HUDEP-2 (cell line): Measurements from ENCODE around the gene ZNF397.

ENCODE experiments used
- DNase-seq, 76 experiments: peaks; one replicate each; lab custom pipeline; 2025; ENCODE audit not compliant: unreplicated experiment in 76 of 76; lab: John Stamatoyannopoulos, UW

The ZNF397 gene

GRCh38 chr18:35245719-35246317 lies 5.0 kb downstream of the ZNF397 start:
- no peak for DNase-seq

GRCh38 chr18:35246831-35247230 lies 6.0 kb downstream of the ZNF397 start:
- DNase-seq = no peak

- DNase-seq = no peak
These were observed 6.8 kb downstream of the ZNF397 start for GRCh38 chr18:35247412-35248249.

- no peak for DNase-seq
These were observed 7.6 kb downstream of the ZNF397 start for GRCh38 chr18:35248429-35248828.

- no peak for DNase-seq
These were observed 11.6 kb downstream of the ZNF397 start for GRCh38 chr18:35252466-35252865.

GRCh38 chr18:35253655-35254287 lies 12.9 kb downstream of the ZNF397 start:
- DNase-seq = no peak

- no peak for DNase-seq
These were observed 16.1 kb downstream of the ZNF397 start for GRCh38 chr18:35256947-35257346.

- no peak for DNase-seq
These were observed 23.6 kb downstream of the ZNF397 start for GRCh38 chr18:35264409-35264808.

- peak in 54 of 76 experiments; percentile 1 to 83 (median 55) for DNase-seq
These were observed 26.4 kb downstream of the ZNF397 start for GRCh38 chr18:35267161-35267651.

GRCh38 chr18:35267809-35268208 lies 27.0 kb downstream of the ZNF397 start:
- DNase-seq = no peak

- no peak for DNase-seq
These were observed 28.0 kb downstream of the ZNF397 start for GRCh38 chr18:35268821-35269220.

GRCh38 chr18:35271656-35272055 lies 30.8 kb downstream of the ZNF397 start:
- no peak for DNase-seq

- no peak for DNase-seq
These were observed 35.4 kb downstream of the ZNF397 start for GRCh38 chr18:35276267-35276666.

- DNase-seq = no peak
These were observed 36.8 kb downstream of the ZNF397 start for GRCh38 chr18:35277633-35278032.

- DNase-seq = no peak
These were observed 37.3 kb downstream of the ZNF397 start for GRCh38 chr18:35278085-35278484.

GRCh38 chr18:35278969-35279368 lies 38.1 kb downstream of the ZNF397 start:
- DNase-seq = no peak

GRCh38 chr18:35282353-35282752 lies 41.5 kb downstream of the ZNF397 start:
- DNase-seq = no peak

GRCh38 chr18:35283923-35284794 lies 43.3 kb downstream of the ZNF397 start:
- no peak for DNase-seq

- DNase-seq = no peak
These were observed 44.0 kb downstream of the ZNF397 start for GRCh38 chr18:35284841-35285240.

- no peak for DNase-seq
These were observed 48.5 kb downstream of the ZNF397 start for GRCh38 chr18:35289293-35289692.

- peak in 4 of 76 experiments; percentile 31 to 56 (median 38) for DNase-seq
These were observed 48.9 kb downstream of the ZNF397 start for GRCh38 chr18:35289727-35290093.
